ENCODE results near the gene USP44.

Gene USP44

DNA sequence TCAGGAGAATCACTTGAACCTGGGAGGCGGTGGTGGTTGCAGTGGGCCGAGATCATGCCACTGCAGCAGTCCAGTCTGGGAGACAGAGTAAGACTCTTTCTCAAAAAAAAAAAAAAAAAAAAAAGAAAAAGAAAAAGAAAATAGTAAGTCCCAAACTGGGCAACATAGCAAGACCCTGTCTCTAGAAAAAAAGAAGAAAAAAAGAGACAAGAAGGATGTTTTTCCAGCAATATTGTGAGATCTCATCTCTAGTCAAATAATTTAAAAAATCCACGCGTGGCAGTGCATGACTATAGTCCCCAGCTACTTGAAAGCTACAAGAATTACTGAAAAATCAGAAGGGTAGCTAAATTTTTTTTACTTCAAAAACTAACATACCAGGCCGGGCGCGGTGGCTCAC, 8.0 kb downstream of the USP44 start:
- no peak for ATAC-seq
- TF ChIP-seq ZNF565 (CRISPR knock-in tag; conservative IDR thresholded peaks at IDR 0.05; ENCODE audit: low read depth) (no peak), PPARA (CRISPR knock-in tag; IDR thresholded peaks at IDR 0.05; ENCODE audit: borderline replicate concordance) (no peak)

DNA sequence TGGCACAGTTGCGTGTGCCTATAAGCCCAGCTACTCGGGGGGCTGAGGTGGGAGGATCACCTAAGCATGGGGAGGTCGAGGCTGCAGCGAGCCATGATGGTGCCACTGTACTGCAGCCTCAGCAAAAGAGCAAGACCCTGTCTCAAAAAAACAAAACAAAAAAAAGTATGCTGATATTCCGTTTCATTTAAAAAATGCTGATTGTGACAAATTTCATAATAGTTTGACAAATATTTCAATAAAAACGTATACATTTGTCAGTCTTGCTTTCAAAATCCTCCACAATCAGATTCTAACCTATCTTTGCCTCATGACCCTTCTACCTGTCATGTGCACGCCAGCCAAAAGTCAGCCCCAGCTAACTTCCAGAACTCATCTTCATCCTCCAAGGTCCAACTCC, 9.8 kb downstream of the USP44 start:
- no peak for TF ChIP-seq GLIS3 (CRISPR knock-in tag; IDR thresholded peaks at IDR 0.05)
- TF ChIP-seq ZC3H10 (CRISPR knock-in tag; IDR thresholded peaks at IDR 0.05) = no peak
- no peak for TF ChIP-seq PATZ1 (CRISPR knock-in tag; IDR thresholded peaks at IDR 0.05; ENCODE audit: borderline replicate concordance)
- TF ChIP-seq ZNF565 (CRISPR knock-in tag; conservative IDR thresholded peaks at IDR 0.05; ENCODE audit: low read depth) = no peak
- TF ChIP-seq TOX (CRISPR knock-in tag; IDR thresholded peaks at IDR 0.05; ENCODE audit: borderline replicate concordance) = no peak
- no peak for TF ChIP-seq OSR1 (CRISPR knock-in tag; IDR thresholded peaks at IDR 0.05)
- no peak for TF ChIP-seq ARNTL (CRISPR knock-in tag; IDR thresholded peaks at IDR 0.05; ENCODE audit: borderline replicate concordance, low read depth)
- TF ChIP-seq ZNF8 (CRISPR knock-in tag; IDR thresholded peaks at IDR 0.05) = no peak
- no peak for TF ChIP-seq BACH2 (CRISPR knock-in tag; IDR thresholded peaks at IDR 0.05; ENCODE audit: borderline replicate concordance)
- TF ChIP-seq CSDC2 (CRISPR knock-in tag; IDR thresholded peaks at IDR 0.05) = no peak
- TF ChIP-seq ZFP30 (CRISPR knock-in tag; IDR thresholded peaks at IDR 0.05) = no peak
- no peak for TF ChIP-seq TCF4 (CRISPR knock-in tag; IDR thresholded peaks at IDR 0.05; ENCODE audit: borderline replicate concordance)
- no peak for ATAC-seq

GRCh38 chr12:95538656-95539055, 12.6 kb downstream of the USP44 start:
- TF ChIP-seq RARB (CRISPR knock-in tag; IDR thresholded peaks at IDR 0.05) (no peak), PATZ1 (CRISPR knock-in tag; IDR thresholded peaks at IDR 0.05; ENCODE audit: borderline replicate concordance) (no peak), TSHZ2 (CRISPR knock-in tag; IDR thresholded peaks at IDR 0.05) (no peak), OSR1 (CRISPR knock-in tag; IDR thresholded peaks at IDR 0.05) (no peak), PPARA (CRISPR knock-in tag; IDR thresholded peaks at IDR 0.05; ENCODE audit: borderline replicate concordance) (no peak), ARNTL (CRISPR knock-in tag; IDR thresholded peaks at IDR 0.05; ENCODE audit: borderline replicate concordance, low read depth) (no peak), CSRNP3 (CRISPR knock-in tag; IDR thresholded peaks at IDR 0.05) (no peak), ZNF565 (CRISPR knock-in tag; conservative IDR thresholded peaks at IDR 0.05; ENCODE audit: low read depth) (no peak), ESRRG (CRISPR knock-in tag; IDR thresholded peaks at IDR 0.05) (no peak), ZNF70 (CRISPR knock-in tag; IDR thresholded peaks at IDR 0.05) (no peak), SNAI2 (CRISPR knock-in tag; IDR thresholded peaks at IDR 0.05) (no peak), TOX (CRISPR knock-in tag; IDR thresholded peaks at IDR 0.05; ENCODE audit: borderline replicate concordance) (no peak), ZNF8 (CRISPR knock-in tag; IDR thresholded peaks at IDR 0.05) (no peak), BACH2 (CRISPR knock-in tag; IDR thresholded peaks at IDR 0.05; ENCODE audit: borderline replicate concordance) (no peak), CREB5 (CRISPR knock-in tag; IDR thresholded peaks at IDR 0.05; ENCODE audit: low read depth) (no peak)
- ATAC-seq = no peak

Measured in SK-N-SH treated with all-trans-retinoic acid at 6 μM for 48 hours (cell line).